PC-3 (cell line): ENCODE data around the gene PLA2G12A.

Experiments used
- CTCF ChIP-seq: fragments of 300-600 bp; sonication (generic); conservative IDR thresholded peaks from 2 replicates; pipeline ENCODE4 v1.5.1; 2017; ENCODE audit warnings: antibody characterized with exemption, low read depth, mild to moderate bottlenecking, low read length
- EZH2 ChIP-seq: fragments of 300-600 bp; sonication (generic); IDR thresholded peaks from one replicate; pipeline ENCODE4 v1.6.1; 2017; ENCODE audit warnings: antibody characterized with exemption, mild to moderate bottlenecking, low read length; ENCODE audit not compliant: unreplicated experiment
- EZH2phosphoT487 ChIP-seq: fragments of 300-600 bp; sonication (generic); IDR thresholded peaks from 2 replicates; pipeline ENCODE4 v1.6.1; 2018; ENCODE audit warnings: mild to moderate bottlenecking, antibody characterized with exemption, low read length, borderline replicate concordance

- no peak for TF ChIP-seq CTCF
- TF ChIP-seq EZH2, result no peak
- no peak for TF ChIP-seq EZH2phosphoT487
Observed at GRCh38 chr4:109708990-109709389, 20.9 kb downstream of the PLA2G12A start.
